ENCODE data around the gene CFDP1.

CFDP1 gene

DNA sequence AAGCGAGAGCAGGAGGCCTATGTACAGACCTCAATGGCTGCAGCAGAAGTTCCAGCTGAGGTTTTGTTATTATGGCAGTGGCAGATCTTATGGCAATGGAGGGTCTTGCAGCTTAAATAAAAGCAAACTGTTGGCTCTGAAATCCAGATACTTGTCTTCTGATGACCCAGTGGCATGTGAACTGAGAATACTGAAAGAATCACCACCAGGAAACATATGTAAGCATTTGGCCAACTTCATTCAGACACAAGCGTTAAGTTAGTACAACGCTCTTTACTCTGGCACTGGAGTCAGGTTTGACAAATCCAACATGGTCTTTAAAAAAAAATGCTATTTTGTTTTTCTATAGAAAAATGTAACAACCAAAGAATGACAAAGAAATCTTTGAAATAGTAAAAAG is 70.5 kb downstream of the CFDP1 start:
- DNase-seq: no peak

DNA sequence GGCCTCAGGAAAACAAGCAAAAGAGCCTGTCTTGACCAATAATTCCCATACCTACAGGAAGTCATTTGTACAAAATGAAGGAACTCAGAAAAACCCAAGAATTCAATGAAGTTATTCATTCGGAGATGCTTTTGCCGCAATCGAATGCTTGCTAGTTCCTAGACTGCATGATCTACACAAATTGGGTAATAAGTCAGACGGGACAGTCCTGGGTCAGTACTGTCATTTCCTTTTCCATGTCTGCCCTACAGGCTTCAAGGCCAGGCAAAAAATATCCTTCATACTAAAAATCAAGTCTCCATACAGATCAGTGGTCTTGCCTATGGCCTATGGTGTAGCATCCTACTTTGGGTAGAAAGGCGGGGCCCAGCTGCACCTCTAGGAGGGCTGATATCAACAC is 71.4 kb downstream of the CFDP1 start:
- DNase-seq: no peak

- no peak for DNase-seq
These were observed 79.1 kb downstream of the CFDP1 start for GRCh38 chr16:75354170-75354569.

DNA sequence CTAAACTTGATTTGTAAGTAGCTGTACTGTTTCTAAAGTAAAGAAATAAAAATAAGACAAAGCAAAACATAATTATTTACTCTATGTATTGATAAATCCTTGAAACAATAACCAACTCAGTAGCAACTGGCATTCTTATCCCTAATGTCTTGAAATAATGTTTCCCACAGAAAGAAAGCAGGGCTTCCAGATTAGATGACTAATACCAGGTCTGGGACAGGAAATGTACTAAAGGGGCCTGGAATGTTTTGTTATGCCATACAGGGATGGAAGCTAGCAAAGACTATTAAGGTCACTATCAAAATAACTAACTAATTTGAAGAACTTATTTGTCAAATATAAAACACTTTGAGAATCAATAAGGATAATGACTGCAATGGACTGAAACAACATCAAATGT is 82.1 kb downstream of the CFDP1 start:
- DNase-seq: no peak

DNA sequence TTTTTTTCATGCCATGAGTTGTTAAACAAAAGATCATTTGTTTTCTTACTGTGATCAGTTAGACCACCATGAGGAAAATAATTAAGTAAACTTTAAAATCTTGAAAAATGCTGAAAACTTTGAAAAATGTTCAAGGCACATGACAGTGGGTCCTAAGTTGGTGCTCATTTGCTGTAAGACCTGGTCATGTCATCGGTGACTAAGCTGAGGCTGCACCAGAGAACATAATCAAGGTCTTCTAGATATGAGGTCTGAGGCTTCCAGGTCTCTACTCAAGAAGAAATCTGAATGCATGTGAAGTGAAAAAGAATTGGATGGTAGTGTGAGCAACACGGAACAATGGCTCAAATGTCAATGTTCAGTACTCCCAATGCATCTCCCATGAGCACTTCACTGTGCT is 87.6 kb downstream of the CFDP1 start:
- no peak for DNase-seq

DNA sequence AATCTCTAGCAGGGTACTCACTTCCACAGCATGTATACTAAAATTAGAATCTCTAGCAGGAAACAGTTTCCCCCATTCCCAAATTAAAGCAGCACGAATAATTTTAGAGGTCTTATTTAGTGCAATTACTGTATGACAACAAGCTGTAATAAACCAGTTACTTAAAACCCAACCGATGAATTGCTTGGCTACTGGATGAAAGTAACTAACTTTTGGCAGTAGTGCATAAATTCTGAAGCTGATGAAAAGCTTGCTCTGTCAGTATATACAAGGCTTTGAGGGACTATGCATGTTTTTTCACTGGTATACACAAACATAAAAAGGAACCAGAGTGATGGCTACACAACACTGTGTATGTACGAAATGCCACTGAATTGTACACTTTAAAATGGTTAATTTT is 89.4 kb downstream of the CFDP1 start:
- DNase-seq: no peak

GRCh38 chr16:75343286-75343685 is 90.0 kb downstream of the CFDP1 start:
- no peak for DNase-seq

DNA sequence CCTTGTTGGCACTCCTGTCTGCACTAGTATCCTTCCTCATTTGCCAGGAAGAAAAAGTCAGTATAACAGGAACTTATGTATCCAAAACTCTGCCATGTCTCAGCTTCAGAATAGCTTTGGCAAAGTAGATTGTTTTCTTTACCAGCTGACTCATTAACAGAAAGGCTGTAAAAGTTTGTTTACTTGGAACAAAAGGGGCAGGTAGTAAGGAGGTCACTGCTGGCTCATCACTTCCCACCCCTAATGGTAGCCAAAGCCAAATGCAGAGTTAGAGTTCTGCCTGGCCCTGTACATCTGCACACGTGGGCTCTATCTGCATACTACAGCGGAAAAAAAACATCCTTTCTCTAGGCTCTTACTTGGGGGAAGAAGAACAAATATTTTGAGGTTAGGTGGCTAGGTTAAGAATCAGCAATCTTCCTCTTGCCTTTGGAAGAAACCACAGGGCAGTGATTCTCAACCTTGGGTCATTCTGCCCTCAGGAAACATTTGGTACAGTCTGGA is 90.9 kb downstream of the CFDP1 start:
- no peak for DNase-seq

DNA sequence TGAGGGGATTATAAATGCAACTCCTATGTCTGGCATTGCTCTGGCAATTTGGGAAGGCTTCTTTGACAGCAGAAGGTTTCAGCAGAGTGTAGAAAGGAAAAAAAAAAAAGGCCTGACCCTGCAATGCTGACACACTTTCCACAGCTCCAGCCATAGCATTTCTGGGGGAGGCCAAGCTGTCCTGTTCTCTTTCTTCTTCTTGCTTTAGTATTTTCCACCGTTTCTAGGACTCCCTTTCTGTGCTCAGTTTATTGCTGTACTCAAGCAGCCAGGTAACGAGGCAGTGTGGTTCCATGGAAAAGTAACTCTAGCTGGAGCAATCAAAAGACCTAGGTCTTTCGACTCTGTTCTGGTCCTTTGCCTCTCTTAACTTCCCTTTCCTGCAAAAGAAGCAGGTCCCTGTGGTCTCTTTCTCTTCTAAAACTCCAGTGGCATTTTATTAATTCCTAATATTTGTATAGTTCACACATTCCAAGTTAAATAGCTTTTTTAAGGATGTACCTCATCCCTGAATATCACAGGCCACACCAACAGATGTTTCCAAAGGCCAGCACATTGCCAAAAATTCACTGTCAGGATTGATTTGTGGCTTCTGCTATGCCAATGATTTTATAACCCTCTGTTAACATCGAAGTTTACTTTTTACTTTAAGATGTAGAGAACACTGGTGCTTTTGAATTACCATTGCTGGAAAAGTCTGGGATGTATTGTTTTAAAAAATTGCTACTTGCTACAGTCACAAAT is 91.6 kb downstream of the CFDP1 start:
- DNase-seq: no peak

GRCh38 chr16:75340741-75341491 is 92.4 kb downstream of the CFDP1 start:
- no peak for DNase-seq

- DNase-seq: no peak
These were observed 95.9 kb downstream of the CFDP1 start for GRCh38 chr16:75337430-75337829.

DNA sequence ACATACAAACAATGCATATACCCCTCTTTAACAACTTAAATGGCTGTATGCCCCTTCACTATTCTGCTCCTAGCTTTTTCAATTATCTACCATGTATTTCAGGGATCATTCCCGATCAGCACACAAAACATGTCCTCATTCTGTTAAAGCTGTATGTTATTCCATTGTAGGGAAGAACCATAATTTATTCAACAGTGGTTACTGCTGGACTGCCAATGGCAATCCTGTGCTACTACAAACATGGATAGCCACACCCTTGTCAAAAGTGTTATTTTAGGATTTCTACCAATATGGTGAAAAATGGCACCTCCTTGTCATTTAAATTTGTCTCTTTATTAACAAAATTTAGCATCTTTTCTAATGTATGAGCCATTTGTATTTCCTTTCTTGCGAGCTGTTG is 96.8 kb downstream of the CFDP1 start:
- no peak for DNase-seq

GRCh38 chr16:75333721-75334163 is 99.6 kb downstream of the CFDP1 start:
- DNase-seq: no peak

DNA sequence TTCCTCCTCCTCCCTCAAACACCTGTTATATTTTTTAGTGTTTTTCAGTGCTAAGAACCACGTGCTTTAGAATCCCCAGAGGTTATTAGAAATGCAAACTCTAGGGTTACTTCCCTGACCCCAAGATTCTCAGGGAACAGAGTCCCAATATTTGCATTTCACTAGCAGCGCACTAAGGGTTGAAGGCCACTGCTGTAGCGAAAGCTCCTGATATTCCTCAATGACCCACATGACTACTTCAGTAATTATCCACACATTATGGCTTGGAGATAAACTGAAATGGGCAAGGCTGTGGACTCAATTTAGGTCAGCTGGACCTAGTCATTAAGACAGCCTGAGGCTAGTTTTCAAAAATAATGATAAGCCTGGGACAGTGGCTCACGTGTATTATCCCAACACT is 103.4 kb downstream of the CFDP1 start:
- no peak for DNase-seq

DNA sequence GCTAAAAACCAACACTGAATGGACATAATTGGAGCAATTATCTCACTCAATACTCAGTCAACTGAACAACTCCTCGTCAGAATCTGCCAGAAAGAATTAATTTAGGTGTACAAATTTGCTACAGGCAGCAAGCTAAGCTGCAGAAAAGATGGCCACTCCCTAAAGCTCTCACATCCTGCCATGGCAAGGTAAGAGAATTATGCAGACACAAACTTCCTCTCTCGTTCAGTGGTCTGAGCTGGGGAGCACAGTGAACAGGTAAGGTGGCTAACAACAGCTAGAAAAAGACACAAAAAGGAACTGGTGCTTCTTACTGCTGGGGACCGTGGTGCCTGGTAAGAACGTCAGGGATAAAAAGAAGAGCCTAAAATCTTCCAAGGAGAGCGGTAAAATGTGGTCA is 107.0 kb downstream of the CFDP1 start:
- DNase-seq: no peak

- DNase-seq: no peak
These were observed 109.4 kb downstream of the CFDP1 start for GRCh38 chr16:75323933-75324332.

DNA sequence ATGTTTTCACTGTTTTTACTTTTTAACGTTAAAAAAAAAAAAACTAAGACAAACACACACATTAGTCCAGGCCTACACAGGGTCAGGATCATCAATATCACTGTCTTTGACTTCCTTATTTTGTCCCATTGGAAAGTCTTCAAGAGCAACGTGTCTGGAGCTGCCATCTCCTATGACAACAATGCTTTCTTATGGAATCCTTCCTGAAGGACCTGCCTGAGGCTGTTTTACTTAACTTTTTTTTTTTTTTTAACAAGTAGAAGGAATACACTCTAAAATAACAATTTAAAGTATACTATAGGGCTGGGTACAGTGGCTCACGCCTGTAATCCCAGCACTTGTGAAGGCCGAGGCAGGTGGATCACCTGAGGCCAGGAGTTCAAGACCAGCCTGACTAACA is 110.1 kb downstream of the CFDP1 start:
- no peak for DNase-seq

DNA sequence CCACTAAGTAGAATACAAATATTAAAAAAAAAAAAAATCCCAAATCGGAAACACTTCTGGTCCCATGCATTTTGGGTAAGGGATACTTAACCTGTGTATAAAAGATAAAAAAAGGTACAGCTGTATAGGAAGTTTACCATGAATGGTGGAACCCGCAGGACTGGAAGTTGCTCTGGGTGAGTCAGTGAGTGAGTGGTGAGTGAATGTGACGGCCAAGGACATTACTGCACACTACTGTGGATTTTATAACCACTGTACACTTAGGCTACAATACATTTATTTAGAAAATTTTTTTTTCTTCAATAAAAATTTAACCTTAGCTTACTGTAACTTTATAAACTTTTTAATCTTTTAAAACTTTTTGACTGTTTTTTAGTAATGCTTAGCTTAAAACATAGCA is 110.6 kb downstream of the CFDP1 start:
- no peak for DNase-seq

- no peak for DNase-seq
These were observed 112.9 kb downstream of the CFDP1 start for GRCh38 chr16:75320435-75320834.

- DNase-seq: no peak
These were observed 113.5 kb downstream of the CFDP1 start for GRCh38 chr16:75319513-75320411.

- DNase-seq: no peak
These were observed 114.6 kb downstream of the CFDP1 start for GRCh38 chr16:75318737-75319136.

DNA sequence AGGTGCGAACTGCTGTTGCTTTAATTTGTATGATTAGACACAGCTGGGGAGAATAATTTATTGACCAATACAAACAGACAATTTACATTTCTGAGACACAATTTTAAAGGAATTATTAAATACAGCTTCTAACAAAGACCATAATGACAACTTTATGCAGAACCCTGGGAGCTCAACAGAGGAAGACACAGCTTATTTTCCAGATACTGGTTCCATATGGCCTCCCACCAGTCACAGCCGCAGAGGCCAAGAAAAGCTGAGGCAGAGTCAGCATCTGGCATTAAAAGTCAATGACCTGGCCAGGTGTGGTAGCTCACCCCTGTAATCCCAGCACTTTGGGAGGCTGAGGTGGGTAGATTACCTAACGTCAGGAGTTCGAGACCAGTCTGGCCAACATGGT is 115.8 kb downstream of the CFDP1 start:
- no peak for DNase-seq

DNA sequence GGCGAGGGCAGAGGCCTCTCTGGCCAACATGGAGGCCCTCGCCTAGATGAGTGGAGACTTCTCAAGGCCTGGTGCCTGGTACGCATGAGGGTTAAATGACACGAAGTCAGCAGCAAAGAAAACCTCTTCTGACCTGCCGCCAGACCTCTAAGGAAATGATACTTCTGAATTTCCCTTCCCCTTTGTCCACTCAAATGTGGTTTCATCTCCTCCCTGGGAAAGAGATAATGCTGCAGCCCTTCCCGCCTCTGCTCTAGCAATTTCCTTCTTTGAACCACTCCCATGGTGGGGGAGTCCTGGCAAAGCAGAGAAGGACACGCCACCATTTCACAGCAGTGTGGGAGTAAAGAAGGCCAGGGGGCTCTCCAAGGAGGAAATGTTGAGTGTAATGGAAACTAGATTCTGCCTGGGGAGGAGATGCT is 116.2 kb downstream of the CFDP1 start:
- no peak for DNase-seq

Data from activated effector memory CD4-positive, alpha-beta T cell treated with Interleukin-2 at 50 U/mL for 16 hours (primary cell).